Measurements from ENCODE around the gene CDHR2.

Gene CDHR2

DNA sequence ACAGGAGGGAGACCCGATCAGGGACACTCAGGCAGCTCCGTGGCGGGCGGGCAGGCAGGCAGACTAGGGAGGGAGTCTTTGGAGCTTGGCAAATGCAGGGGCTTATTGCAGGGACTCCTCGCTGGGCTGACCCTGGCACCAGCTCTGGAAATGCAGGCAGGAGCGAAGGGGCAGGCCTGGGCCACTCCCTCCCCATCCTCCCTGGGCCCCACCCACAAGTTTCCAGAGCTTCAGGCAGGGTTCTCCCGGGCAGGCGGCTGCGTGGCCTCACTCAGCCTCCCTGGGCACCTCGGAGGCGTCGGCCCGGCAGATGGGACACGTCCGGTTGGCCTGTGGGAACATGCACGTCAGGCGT, 20.4 kb upstream of the CDHR2 start:
- no peak for DNase-seq

GRCh38 chr5:176529116-176529740, 19.9 kb upstream of the CDHR2 start:
- no peak for DNase-seq

GRCh38 chr5:176529741-176530141, 19.4 kb upstream of the CDHR2 start:
- no peak for DNase-seq

- DNase-seq: no peak
Measured at GRCh38 chr5:176530393-176530982, 18.7 kb upstream of the CDHR2 start.

GRCh38 chr5:176530983-176531901, 17.9 kb upstream of the CDHR2 start:
- DNase-seq: peak; percentile 72

GRCh38 chr5:176531902-176532493, 17.1 kb upstream of the CDHR2 start:
- DNase-seq: no peak

DNA sequence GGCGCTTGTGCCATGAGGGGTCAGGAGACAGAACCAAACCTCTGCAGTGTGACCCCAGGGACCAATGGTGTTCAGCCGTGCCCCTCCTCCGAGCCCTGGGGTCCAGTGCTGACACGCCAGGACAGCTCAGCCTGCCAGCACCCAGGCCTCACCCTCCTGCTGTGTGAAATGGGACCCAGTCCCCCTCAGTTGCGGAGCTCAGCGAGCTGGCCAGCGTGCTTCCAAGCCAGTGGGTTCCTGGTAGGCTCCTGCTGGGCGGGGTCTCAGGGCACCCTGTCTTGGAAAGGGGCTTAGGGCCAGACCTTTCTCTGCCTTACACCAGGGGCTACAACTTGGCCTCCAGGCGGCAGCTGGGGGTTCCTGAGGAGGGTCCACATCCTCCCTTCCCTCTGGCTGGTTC, 16.3 kb upstream of the CDHR2 start:
- no peak for DNase-seq

GRCh38 chr5:176533390-176533789, 15.8 kb upstream of the CDHR2 start:
- no peak for DNase-seq

DNA sequence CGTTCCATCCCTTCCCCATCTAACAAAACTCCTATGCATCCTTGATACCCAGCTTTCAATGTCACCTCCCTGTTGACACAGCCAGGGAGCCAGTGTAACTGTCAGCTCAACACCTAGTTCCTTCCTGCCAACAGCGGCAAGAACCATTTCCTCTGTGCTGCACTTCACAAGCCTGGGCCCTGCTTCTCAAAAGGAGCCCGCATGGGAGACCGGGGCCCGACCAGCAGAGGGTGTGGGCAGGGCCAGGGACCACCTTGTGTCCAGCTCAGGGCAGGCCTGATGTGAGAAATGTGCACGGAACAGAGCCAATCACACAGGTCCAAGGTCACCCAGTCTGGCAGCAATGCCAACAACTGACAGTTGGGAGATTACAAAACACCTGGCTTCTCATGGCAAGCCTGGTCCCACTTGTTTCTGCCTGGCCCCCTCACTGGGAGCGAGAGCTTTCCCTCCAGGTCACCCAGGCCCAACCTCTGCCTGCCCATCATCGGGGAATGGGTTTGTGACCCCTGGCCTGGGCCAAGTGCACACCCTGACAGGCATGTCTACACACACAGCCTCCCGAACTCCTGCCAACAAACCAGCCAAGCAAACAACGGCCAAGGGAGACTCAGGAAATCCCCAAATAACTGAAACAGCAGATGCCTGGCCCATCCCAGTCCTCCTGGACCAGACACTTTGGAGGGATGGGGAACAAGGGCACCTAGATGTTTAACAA, 15.1 kb upstream of the CDHR2 start:
- no peak for DNase-seq

- no peak for DNase-seq
Measured at GRCh38 chr5:176534640-176535039, 14.5 kb upstream of the CDHR2 start.

DNA sequence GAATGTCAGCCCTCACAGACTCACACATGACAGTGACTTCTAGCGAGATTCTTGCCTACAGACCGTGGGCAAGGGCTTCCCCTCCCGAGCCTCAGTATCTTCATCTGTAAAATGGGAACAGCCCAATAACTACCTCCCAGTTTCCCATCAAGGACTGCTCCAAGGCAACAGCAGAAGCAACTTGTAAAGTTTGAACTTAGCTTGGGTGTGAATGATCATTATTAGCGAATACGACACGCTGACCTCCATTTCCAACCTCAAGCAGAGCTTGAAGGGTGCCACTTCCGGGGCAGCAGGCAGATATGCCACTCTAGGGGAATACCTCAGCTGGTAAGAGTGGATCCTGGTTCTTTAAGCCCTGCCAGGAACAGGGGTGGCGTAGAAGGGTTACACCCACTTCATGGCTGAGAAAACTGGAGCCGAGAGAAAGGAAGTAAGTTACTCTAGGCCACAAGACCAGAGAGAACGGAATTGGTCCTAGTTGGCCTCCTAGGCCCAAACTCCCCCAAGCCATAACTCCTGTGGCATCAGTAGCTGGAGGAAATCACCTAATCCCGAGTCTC, 14.0 kb upstream of the CDHR2 start:
- no peak for DNase-seq

DNA sequence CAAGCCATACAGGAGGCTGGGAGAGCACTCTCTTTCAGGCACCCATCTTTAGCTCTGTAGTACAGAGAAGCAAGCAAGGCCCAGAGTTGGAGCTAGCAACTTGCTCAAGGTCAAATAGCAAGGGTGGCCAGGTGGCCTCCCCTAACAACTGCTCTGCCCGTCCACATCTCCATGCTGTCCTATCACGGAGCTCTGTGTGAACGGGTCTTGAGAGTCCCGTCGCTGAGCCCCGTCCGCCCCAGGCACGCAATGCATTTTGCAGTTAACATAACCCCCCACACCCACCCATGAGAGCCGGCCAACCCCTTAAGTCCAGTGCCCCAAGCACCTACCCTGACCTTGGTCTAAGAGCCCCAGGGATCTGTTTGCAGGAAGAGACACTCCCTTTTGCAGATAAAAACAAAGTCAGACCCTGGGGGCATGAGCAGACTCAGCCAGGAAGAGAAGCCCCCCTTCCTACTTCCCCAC, 13.4 kb upstream of the CDHR2 start:
- DNase-seq: no peak

DNA sequence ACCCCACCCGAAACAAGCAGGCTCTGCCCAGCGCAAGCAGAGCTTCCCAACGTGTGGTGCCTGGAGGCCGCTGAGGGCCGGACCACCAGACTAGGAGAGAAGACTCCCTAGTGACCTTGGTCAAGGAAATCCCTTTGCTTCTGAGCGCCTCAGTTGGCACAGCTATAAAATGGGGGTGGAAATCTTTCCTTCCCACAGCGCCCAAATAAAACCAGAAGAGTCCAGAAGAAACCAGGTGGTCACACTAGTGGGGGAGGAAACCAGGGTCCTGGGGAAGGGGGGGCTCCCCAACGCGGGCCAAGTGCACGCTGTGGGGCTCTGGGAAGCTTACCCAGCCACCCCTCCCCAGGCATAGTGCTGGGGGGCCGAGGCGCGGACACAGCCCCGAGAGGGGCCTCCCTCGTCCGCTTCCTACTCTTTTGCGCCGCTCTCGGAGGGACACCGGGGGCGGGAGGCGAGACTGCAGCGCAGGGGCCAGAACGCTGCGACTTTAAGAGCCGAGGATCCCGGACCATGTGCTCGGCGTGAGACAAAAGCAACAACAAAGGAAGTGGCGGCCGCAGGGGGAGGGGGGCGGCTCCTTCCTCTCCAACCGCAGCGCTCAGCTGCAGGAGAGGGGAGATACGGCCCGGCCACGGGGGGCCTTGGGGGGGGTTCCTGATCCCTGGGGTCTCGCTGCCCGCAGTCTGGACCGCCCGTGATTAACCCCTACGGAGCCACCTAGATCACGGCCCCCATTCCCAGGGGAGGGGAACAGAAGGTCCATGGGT, 12.8 kb upstream of the CDHR2 start:
- DNase-seq: peak; percentile 89

GRCh38 chr5:176536902-176537553, 12.1 kb upstream of the CDHR2 start, which contains the start of gene RNF44:
Gene RNF44 (minus strand): TSS chr5:176537402. CDS start chr5:176532472, 4,930 bp downstream.
- peak; percentile 99 for DNase-seq

DNA sequence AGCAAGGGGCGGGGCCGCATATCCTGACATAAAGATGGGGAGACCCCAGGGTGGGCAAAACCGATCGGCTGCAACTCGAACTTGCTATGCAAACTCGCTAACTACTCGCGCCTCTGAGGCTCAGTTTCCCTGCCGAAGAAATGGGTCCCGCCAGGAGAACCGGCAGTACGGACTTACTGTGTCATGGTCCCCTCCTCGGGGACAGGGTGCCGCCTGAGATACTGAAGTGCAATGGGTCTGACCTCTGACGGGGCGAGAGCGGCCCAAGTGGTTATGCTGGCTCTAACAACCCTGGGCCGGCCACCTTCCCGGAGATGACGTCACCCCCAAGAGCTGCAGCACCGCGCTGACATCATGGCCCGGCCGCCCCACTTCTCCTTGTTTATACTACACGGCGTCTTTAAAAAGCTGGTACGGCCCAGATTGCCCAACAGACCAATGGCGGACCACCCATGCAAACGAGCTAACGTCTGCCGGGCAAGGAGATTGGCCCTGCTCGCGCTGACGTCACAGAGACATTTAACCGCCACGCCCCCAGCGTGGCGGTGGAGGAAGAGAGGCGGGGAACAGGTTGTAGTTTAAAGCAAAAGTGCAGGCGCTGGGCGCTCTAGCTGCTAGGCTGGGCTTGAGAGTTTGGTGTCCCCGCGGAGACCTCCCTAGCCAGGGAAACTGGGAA, 11.4 kb upstream of the CDHR2 start:
- peak; percentile 99 for DNase-seq

GRCh38 chr5:176538230-176538988, 10.7 kb upstream of the CDHR2 start:
- no peak for DNase-seq

GRCh38 chr5:176538989-176539384, 10.2 kb upstream of the CDHR2 start:
- no peak for DNase-seq

- DNase-seq: no peak
Measured at GRCh38 chr5:176540476-176540899, 8.7 kb upstream of the CDHR2 start.

GRCh38 chr5:176540956-176541337, 8.2 kb upstream of the CDHR2 start:
- no peak for DNase-seq
